AG10803 (cell line): ENCODE results near the gene ARL15.

Experiments used
- DNase-seq: peaks from one replicate; pipeline ENCODE4 v3.0.0; 2010; ENCODE audit warnings: low read depth
- H3K4me3 ChIP-seq: 2 replicates; pipeline ENCODE4 v1.5.1; 2011; ENCODE audit warnings: mild to moderate bottlenecking, low read length, control low read depth
- TF ChIP-seq, protein P1 (sequence below): conservative IDR thresholded peaks from 2 replicates; pipeline ENCODE4 v1.5.1; 2011; ENCODE audit warnings: mild to moderate bottlenecking, low read length, control low read depth, inconsistent platforms

The ARL15 gene

DNA sequence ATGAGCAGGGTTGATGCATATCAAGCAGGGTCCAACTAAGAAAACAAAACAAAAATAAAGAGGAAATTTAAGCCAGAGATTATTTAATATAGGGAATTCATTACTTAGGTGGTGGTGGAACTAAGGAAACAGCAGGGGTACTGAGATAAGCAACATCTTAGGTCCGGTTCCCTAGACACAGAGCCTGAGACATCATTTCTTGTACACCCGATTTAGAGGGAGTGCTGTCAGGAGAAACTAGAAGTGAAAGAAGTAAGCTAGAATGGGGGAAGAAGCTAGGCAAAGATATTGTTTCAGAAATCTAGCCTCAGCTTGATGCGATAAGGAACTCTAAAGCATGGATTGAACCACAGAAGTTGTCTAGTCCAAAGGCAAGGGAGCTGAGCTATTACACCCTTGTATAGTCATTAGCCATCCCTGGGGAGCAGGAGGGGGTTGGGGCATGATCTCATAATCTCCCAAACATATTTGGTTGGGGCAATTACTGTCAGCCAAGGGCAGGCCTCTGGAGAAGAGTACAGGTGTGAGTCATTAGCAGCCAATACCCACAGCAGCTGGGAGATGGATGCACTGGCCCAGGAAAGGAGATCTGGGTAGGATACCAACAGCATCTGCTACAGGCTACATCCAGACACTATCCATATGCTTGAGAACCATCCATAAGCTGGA is 194.5 kb downstream of the ARL15 start:
- peak; percentile 56 for DNase-seq
- TF ChIP-seq, protein P1, sequence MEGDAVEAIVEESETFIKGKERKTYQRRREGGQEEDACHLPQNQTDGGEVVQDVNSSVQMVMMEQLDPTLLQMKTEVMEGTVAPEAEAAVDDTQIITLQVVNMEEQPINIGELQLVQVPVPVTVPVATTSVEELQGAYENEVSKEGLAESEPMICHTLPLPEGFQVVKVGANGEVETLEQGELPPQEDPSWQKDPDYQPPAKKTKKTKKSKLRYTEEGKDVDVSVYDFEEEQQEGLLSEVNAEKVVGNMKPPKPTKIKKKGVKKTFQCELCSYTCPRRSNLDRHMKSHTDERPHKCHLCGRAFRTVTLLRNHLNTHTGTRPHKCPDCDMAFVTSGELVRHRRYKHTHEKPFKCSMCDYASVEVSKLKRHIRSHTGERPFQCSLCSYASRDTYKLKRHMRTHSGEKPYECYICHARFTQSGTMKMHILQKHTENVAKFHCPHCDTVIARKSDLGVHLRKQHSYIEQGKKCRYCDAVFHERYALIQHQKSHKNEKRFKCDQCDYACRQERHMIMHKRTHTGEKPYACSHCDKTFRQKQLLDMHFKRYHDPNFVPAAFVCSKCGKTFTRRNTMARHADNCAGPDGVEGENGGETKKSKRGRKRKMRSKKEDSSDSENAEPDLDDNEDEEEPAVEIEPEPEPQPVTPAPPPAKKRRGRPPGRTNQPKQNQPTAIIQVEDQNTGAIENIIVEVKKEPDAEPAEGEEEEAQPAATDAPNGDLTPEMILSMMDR: no peak
- no peak overlapping the region for H3K4me3 ChIP-seq

DNA sequence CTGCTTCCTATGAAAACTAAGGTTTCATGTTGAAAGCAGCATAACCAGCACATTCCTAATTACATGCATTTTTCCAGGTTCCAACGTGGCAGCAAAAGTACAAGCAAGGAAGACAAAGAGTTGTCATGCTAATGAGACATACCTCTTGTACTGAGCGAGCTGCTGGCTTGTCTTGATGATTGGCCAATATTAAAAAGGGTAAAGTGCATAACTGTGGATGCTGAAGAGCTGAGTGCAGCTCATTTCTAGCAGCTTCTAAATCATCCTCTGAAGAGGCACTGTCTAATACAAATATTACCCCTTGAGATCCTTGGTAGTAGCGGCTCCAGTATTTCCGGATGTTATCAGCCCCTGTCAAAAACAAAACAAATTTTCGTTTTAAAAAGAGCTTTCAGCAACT is 197.3 kb downstream of the ARL15 start:
- no peak overlapping the region for H3K4me3 ChIP-seq
- TF ChIP-seq, protein P1: no peak
- DNase-seq: peak; percentile 31

DNA sequence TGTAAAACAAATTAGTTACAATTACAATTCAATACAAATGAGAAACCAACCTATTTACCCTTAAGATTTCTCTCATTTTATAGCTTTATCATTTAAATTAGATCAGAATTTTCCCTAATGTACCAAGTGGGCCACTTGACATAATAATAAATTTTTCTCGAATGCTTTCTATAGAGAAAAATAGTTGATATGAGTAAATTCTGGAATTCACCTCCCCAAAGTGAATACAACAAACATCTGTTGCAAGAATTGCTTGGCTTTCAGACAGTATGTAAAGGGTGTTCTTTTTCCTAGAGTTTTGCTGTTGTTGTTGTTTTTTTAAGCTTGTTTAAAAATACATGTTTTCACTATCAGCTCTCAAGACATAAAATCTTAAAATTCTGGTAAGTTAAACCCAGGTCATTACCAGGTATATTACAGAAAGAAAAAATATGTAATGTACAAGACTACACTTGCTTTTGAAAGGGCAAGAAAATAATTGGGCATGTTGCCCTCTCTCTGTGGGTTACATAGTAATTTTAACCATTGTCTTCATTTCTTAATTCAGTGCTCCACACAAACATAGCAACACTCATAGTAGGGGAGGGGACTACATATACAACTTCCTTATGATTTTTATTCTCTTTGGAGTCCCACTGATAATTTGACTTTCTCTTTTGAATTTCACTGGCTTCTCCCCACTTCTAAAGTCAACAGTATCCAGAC is 200.6 kb downstream of the ARL15 start:
- peak; percentile 44 for DNase-seq
- H3K4me3 ChIP-seq: no peak overlapping the region
- TF ChIP-seq, protein P1: no peak

DNA sequence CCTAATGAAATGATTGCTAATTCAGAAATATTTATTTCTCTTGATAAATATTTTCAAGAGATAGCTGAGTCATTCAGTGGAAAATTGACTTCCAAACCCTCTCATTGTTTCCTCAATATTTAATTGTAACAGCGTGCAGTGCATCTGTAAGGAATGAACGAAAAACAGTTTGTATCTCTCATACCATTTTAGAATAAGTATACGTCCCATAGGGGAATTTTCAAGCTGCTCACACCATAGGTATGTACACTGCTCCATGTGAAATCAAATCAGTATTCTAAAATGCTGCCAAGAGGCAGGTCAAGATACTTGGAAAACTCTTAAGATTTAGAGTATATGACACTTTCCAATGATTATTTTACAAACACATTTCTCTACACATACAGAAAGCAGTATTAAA is 202.2 kb downstream of the ARL15 start:
- TF ChIP-seq, protein P1: no peak
- DNase-seq: no peak
- no peak overlapping the region for H3K4me3 ChIP-seq

DNA sequence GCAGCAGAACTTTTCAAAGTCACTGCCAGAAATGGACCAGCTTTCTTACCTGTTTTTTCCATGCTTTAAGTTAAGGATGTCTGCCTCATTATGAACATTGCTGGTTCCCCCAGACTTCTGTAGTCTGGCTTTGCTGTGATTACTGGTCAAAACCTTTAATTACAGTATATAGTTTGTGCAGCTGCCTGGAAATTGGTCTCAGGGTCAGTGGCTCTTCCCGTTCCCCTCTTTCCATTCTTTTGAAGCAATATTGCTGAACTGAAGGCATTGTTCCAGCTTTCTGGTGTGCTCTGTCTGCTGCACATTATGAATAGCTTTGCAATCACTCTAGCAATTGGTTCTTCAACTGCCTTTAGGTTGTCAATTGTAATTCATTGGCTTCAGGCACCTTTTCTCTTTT is 206.5 kb downstream of the ARL15 start:
- DNase-seq: no peak
- TF ChIP-seq, protein P1: no peak
- H3K4me3 ChIP-seq: no peak overlapping the region

DNA sequence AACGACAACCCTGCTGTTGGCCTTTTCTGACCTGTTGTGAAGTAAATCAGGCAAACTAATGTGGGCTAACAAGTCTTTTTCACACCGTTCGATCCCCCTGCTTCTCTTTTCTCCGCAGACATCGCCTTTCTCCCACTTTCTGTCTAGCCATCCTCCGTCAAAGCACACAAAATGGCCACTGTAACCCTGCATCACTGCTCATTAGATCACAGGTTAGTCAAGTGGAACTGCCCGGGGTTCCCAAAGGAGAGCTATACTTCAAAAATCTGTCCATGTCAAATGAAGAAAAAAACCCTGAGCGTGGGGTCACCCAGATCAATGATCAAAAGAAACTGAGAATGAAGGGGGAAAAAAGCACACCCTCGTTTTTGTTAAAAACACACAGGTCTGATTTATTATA is 212.1 kb downstream of the ARL15 start:
- TF ChIP-seq, protein P1: no peak
- no peak overlapping the region for H3K4me3 ChIP-seq
- DNase-seq: no peak

DNA sequence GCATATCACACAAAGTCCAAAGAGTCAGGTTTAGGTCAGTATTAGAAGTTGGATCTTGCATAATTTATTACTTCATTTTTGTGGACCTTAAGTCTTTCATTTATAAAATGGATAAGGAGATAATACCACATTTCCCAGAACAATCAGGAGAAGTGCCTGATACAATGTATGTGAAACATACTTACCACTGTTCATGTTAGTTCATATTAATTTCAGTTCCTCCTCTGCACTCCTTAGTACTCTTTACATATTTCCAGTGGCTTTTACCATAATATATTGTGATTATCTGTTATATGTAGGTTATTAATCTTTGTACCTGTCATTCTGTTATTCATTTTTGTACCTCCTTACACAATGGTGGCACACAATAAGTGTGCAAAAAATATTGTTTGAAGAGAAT is 214.4 kb downstream of the ARL15 start:
- H3K4me3 ChIP-seq: no peak overlapping the region
- DNase-seq: no peak
- TF ChIP-seq, protein P1: no peak
